Raji (cell line): ENCODE data around the gene GALNT12.

Source experiments
- POLR2A ChIP-seq: IDR thresholded peaks from 2 replicates; pipeline ENCODE4 v1.6.1; 2011; ENCODE audit warnings: low read depth, low read length, control low read depth; ENCODE audit not compliant: insufficient read depth

Gene GALNT12

GRCh38 chr9:98791608-98792490 lies 15.6 kb upstream of the GALNT12 start:
- TF ChIP-seq POLR2A: no peak

- TF ChIP-seq POLR2A: no peak
Observed at GRCh38 chr9:98793031-98793430, 14.4 kb upstream of the GALNT12 start.

GRCh38 chr9:98794802-98795201 lies 12.7 kb upstream of the GALNT12 start:
- no peak for TF ChIP-seq POLR2A

DNA sequence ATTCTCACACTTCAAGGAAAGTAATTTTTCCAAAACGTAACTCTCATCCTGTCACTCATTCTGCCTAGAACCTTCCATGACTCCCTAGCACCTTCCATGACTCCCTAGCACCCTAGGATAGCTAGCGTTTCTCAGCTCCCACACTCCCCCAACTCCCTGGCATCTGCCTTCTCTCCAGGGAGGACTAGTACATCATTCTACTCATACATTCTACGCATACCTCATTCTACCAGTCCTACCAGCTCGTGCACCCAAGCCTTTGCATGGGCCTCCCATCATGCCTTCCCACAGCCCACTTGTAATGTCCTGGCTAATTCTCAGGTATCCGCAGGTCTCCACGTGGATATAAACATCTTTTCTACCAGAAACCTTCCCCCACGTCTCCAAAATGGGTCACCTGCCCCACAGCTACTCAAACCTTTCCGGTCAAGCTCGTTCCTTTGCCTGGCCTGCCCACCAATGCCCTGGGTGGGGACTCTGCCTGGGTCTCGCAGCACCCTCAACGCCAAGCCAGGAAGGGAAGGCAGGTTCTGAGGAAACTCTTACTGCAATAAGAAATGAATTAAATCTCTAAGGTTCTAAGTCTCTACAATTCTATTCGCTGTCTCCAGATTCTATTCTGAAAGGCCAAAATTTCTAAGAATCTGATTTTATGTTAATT lies 12.0 kb upstream of the GALNT12 start:
- TF ChIP-seq POLR2A: no peak

DNA sequence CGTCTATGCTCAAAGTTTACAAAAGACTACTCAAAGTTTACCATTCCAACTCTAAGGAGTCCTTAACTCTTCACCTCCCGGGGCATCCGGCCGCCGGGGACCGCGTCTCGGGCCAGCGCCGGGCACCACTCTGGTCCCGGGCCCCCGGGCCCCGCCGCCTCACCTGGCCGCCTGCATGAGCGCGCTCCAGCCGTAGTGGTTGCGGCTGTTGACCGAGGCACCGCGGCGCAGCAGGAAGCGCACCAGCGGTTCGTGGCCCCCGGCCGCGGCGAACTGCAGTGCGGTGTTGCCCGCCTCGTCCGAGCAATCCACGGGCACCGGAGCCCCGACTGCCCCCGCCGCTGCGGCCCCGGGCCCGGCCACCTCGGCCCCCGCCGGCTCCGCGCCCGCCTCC lies 11.5 kb upstream of the GALNT12 start:
- TF ChIP-seq POLR2A: no peak

DNA sequence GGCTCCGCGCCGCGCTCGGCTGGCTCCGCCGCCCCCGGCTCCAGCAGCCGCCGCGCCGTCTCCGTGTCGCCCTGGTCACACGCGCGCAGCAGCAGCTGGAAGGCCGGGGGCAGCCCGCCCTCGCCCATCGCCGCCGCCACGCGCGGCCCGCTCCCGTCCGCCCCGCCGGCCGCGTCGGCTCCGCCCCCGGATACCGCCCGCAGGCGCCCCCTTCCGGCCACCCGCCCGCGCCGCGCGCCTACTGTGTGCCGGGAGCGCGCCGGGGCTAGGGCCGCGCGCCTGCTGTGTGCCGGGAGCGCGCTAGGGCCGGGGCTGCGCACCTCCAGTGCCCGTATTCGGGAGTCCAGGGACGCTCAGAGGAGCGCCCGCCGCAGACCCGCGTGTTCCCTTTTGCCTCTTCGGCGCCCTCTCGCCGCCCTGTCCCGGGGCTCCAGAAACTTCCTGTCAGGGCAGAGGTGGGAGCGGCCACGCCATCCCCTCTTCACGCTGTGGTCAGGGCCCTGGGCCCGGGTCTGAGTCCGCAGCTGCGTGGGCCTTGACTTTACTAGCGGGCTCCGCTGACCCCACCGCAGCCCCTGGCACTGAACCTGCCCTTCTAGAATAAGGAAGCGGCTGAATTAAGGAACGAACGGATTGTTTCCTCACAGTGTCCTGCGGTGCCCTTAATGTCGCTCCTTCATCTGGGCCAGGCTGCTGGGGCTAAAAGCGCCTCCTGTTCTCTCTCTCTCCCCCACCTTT lies 10.9 kb upstream of the GALNT12 start, which contains the start of gene ANKS6:
TSS of gene ANKS6 (minus strand) at position 192 of the 738 bp plus-strand sequence. CDS start at position 128, 64 bp downstream.
- TF ChIP-seq POLR2A: peak; percentile 77

DNA sequence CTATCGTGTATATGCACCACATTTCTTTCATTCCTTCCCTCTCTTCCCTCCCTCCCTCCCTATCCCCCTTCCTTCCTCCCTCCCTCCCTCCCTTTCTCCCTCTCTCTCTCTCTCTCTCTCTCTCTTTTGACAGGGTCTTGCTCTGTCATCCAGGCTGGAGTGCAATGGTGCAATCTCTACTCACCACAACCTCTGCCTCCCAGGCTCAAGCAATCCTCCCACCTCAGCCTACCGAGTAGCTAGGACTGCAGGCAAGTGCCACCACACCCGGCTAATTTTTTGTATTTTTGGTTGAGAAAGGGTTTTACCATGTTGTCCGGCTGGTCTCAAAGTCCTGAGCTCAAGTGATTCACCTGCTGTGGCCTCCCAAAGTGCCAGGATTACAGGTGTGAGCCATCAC lies 10.0 kb upstream of the GALNT12 start:
- no peak for TF ChIP-seq POLR2A

DNA sequence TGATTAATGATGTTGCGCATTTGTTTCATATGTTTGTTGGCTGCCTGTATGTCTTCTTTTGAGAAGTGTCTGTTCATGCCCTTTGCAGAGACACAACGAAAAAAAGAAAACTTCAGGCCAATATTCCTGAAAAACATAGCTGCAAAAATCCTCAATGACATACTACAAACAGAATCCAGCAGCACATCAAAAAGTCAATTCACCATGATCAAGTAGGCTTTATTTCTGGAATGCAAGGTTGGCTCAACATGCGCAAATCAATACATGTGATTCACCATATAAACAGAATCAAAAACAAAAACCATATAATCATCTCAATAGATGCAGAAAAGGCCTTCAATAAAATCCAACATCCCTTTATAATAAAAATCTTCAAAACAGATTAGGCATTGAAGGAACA lies 9.2 kb upstream of the GALNT12 start:
- no peak for TF ChIP-seq POLR2A

GRCh38 chr9:98801561-98801960 lies 5.9 kb upstream of the GALNT12 start:
- no peak for TF ChIP-seq POLR2A

- no peak for TF ChIP-seq POLR2A
Observed at GRCh38 chr9:98801969-98802371, 5.5 kb upstream of the GALNT12 start.

- no peak for TF ChIP-seq POLR2A
Observed at GRCh38 chr9:98804083-98804482, 3.4 kb upstream of the GALNT12 start.

- no peak for TF ChIP-seq POLR2A
Observed at GRCh38 chr9:98805506-98806272, 1.8 kb upstream of the GALNT12 start.

DNA sequence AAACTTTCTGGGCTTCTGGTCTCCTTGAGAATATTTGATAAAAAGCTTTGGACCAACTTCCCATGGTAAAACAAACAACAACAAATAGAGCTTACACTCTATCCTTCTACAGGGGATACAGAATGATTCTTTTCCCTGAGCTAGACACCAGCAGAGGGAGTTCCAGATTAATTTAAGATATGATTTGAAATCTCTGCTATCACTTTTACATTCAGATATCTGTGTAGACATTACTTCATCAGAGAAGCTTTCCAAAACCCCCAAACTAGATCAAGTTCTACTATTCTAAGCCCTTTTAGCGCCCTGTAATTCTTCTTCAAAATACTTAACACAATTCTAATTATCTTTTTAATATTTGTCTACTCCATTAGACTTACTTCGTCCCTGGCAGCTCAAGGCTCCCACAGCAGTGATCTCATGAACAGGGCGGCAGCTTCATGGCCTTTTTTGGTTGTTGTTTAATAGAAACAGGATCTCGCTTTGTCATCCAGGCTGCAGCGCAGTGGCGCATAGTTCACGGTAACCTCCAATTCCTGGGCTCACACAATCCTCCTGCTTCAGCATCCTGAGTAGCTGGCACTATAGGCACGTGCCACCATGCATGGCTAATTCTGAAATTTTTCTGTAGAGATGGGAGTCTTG lies 955 bp upstream of the GALNT12 start:
- no peak for TF ChIP-seq POLR2A

DNA sequence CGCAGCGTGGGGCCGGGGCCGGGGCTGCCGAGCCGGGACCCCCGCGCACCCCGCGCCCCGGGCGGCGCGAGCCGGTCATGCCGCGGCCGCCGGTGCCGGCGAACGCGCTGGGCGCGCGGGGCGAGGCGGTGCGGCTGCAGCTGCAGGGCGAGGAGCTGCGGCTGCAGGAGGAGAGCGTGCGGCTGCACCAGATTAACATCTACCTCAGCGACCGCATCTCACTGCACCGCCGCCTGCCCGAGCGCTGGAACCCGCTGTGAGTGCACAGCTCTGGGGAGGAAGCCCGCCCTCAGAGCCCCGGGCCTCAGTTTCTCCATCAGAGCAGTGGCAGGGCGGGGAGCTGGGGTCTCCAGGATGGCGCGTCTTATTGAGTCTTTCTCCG lies 335 bp downstream of the GALNT12 start:
- no peak for TF ChIP-seq POLR2A
